Activated CD4-positive, alpha-beta memory T cell treated with anti-CD3 and anti-CD28 coated beads, Interleukin-2, amount 10 ng/mL, durations not matched to agents 7 days and 5 days (primary cell): ENCODE results near the gene PCNX1. TPM values are rescaled to one million over a fixed set of nuclear protein-coding genes. Genes with fewer than 3 reads are reported as not detected.

Experiments
- CTCF ChIA-PET: fragments of 350-600 bp; sonication (Branson Sonifier 250); formaldehyde crosslinking; loops from one replicate; lab custom pipeline; 2021; ENCODE audit warnings: antibody characterized with exemption, inconsistent platforms; lab: Charles Lee
- POLR2A ChIA-PET: fragments of 350-600 bp; sonication (Branson Sonifier 250); formaldehyde crosslinking; loops from one replicate; lab custom pipeline; 2021; ENCODE audit warnings: antibody characterized with exemption; lab: Charles Lee
- DNase-seq: peaks from one replicate; pipeline ENCODE4 v3.0.0-alpha.2; 2020
- H3K27ac Mint-ChIP-seq: one replicate; pipeline ENCODE4 v1.8.0; 2021; ENCODE audit warnings: mild to moderate bottlenecking, mixed read lengths
- H3K27me3 Mint-ChIP-seq: one replicate; pipeline ENCODE4 v1.8.0; 2021; ENCODE audit warnings: mixed read lengths
- H3K36me3 Mint-ChIP-seq: one replicate; pipeline ENCODE4 v1.8.0; 2021; ENCODE audit warnings: low read depth, mixed read lengths
- H3K4me1 Mint-ChIP-seq: one replicate; pipeline ENCODE4 v1.8.0; 2021; ENCODE audit warnings: mixed read lengths
- H3K4me3 Mint-ChIP-seq: one replicate; pipeline ENCODE4 v1.8.0; 2021; ENCODE audit warnings: mild to moderate bottlenecking, mixed read lengths
- H3K9me3 Mint-ChIP-seq: one replicate; pipeline ENCODE4 v1.8.0; 2021; ENCODE audit warnings: mixed read lengths
- total RNA-seq, 2 experiments: library from RNA; stranded (reverse); gene quantifications; one replicate each; pipeline ENCODE4 v1.2.3, GENCODE V29; 2021

PCNX1 gene
- total RNA-seq, 2 experiments from 2014 or later: 56.9 to 60.4 TPM

- Mint-ChIP-seq H3K4me1 (peaks cover 51% of the 10 kb centered on the region), H3K9me3 (no peaks in the 10 kb centered on the region), H3K4me3 (no peak overlapping the region), H3K27ac (no peak overlapping the region), H3K27me3 (peaks cover 8% of the 10 kb centered on the region), H3K36me3 (peaks cover 9% of the 10 kb centered on the region)
- ChIA-PET CTCF (interaction anchor here (1.2 to 8.2 kb wide), 6 partner anchors 8 to 86 kb away, joined by 3 to 166 read pairs (median 22); no protein-coding TSS in a partner anchor), POLR2A (interaction anchor here (2.0 to 6.1 kb wide), 4 partner anchors 11 to 86 kb away, joined by 5 to 91 read pairs (median 44); no protein-coding TSS in a partner anchor)
- DNase-seq: no peak
These were observed 2.9 kb upstream of the PCNX1 start for GRCh38 chr14:70904373-70904772.

DNA sequence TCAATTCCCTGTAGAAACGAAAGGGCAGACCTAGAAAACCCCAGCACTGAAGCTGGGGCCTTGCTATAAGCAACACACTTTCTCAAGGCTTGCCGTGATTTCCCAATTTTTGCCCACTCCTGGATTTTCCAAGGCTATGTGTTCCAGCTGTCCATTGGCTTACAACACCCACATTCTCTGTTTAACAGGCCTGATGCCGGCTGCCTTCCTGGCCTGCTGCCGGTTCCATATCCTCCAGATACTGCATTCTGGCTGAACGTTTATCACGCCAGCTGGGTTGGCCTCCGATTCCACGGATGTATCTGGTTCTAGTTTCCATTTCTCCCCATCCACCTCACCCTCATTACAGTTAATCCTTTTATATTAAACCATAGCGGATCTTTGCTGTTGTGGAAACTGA lies 2.0 kb upstream of the PCNX1 start:
- CTCF ChIA-PET: interaction anchor here (0.9 to 8.2 kb wide), 14 partner anchors 9 to 87 kb away, joined by 3 to 166 read pairs (median 14); no protein-coding TSS in a partner anchor
- POLR2A ChIA-PET: interaction anchor here (1.0 to 6.1 kb wide), 5 partner anchors 12 to 95 kb away, joined by 3 to 91 read pairs (median 26); no protein-coding TSS in a partner anchor
- Mint-ChIP-seq H3K36me3 (peaks cover 14% of the 10 kb centered on the region), H3K4me3 (no peak overlapping the region), H3K27me3 (peaks cover 8% of the 10 kb centered on the region), H3K4me1 (peaks cover 58% of the 10 kb centered on the region), H3K27ac (no peak overlapping the region), H3K9me3 (no peaks in the 10 kb centered on the region)
- no peak for DNase-seq

DNA sequence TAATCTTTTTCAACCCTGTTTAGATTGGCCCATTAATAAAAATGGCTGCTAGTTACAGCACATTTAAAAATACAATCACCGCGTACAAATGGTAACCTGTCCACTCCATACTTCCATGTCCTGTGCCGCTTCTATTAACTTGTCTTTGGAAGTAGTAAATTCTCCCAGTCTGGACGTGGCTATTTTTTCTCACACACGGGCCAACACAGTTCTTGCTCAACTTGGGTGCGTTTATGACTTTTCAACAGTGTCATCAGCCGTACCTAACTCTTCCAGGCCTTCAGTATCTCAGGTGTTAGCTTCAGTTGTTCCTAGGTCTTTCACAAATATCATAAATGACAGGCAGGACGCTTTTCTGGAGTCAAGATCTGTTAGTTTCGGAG lies 475 bp upstream of the PCNX1 start:
- H3K27me3 Mint-ChIP-seq: peaks cover 8% of the 10 kb centered on the region
- POLR2A ChIA-PET: interaction anchor here (1.0 to 6.1 kb wide), 26 partner anchors 8 to 1140 kb away, joined by 3 to 91 read pairs (median 6); partner anchors contain the start of genes MAP3K9 and SRSF5
- CTCF ChIA-PET: interaction anchor here (0.8 to 8.2 kb wide), 38 partner anchors 8 to 1532 kb away, joined by 3 to 166 read pairs (median 8); partner anchors contain the start of genes COX16 and MAP3K9
- peaks cover 61% of the 10 kb centered on the region for H3K4me1 Mint-ChIP-seq
- DNase-seq: no peak
- H3K4me3 Mint-ChIP-seq: peak overlapping the region; percentile 81
- H3K27ac Mint-ChIP-seq: peak overlapping the region; percentile 86
- H3K36me3 Mint-ChIP-seq: peaks cover 23% of the 10 kb centered on the region
- H3K9me3 Mint-ChIP-seq: no peaks in the 10 kb centered on the region

DNA sequence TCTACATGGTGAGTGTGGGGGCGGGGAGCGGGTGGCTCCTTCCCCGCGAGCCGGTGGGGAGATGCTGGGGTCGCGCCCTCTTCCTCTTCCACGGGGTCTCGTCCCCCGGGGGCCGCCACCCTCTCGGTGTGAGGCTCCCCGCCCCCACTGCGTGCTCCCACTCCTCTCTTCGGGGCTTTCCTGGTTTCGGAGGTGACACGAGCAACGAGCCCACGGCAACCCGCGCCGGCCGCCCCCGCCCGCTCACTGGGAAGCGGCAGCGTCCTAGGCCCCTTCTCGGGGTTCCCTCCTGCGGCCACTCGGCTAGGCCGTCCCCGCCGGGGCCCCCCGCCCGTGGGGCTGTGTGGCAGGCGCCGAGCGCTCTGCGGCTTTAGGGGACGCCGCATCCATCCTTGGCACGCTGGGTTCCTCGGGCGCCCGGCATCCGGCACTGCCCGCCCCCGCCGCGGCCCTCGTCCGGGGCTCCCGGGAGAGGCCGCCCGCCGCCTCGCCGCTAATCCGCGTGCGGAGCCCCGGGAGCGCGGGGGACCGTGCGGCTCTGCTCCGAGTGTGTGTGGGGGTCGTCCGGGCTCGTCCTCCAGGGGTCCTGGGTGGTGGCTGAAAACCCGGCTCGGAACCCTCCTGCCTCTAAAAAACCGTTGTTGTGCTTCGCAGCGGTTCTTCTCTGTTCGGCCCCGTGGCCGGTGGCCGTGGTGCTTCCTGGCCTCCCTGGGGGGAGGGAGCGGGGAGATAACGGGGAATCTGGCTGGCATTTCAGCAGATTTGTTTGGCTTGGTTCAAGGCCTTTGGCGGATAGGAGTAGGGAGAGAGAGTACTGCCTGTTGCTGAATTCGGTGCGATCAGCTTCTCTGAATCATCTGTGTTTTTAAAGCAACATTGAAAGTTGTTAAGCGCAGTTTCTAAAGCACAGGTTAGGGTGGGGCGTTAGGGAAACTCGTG lies 1.0 kb downstream of the PCNX1 start:
- POLR2A ChIA-PET: interaction anchor here (0.7 to 6.1 kb wide), 34 partner anchors 10 to 1141 kb away, joined by 3 to 91 read pairs (median 6); partner anchors contain the start of genes MAP3K9 and SRSF5
- CTCF ChIA-PET: interaction anchor here (0.7 to 8.2 kb wide), 35 partner anchors 10 to 1531 kb away, joined by 3 to 166 read pairs (median 10); partner anchors contain the start of genes COX16 and MAP3K9
- Mint-ChIP-seq H3K36me3 (peaks cover 30% of the 10 kb centered on the region), H3K27ac (peak overlapping the region; percentile 96), H3K27me3 (peaks cover 8% of the 10 kb centered on the region), H3K4me1 (peaks cover 61% of the 10 kb centered on the region), H3K4me3 (peak overlapping the region; percentile 97), H3K9me3 (no peaks in the 10 kb centered on the region)
- DNase-seq: peak; percentile 62

- peak overlapping the region; percentile 96 for H3K27ac Mint-ChIP-seq
- CTCF ChIA-PET: interaction anchor here (0.7 to 1.8 kb wide), 3 partner anchors 11 to 63 kb away, joined by 3 to 7 read pairs (median 3); no protein-coding TSS in a partner anchor
- peak overlapping the region; percentile 97 for H3K4me3 Mint-ChIP-seq
- peaks cover 54% of the 10 kb centered on the region for H3K4me1 Mint-ChIP-seq
- POLR2A ChIA-PET: interaction anchor here (0.7 to 6.1 kb wide), 13 partner anchors 9 to 101 kb away, joined by 3 to 62 read pairs (median 5); no protein-coding TSS in a partner anchor
- peaks cover under 1% of the 10 kb centered on the region for H3K27me3 Mint-ChIP-seq
- no peak for DNase-seq
- peaks cover 30% of the 10 kb centered on the region for H3K36me3 Mint-ChIP-seq
- H3K9me3 Mint-ChIP-seq: no peaks in the 10 kb centered on the region
These were observed 1.8 kb downstream of the PCNX1 start for GRCh38 chr14:70908935-70909641.

GRCh38 chr14:70909733-70910614 lies 2.7 kb downstream of the PCNX1 start:
- POLR2A ChIA-PET: interaction anchor here (1.1 to 2.6 kb wide), 3 partner anchors 9 to 24 kb away, joined by 4 to 16 read pairs (median 13); no protein-coding TSS in a partner anchor

DNA sequence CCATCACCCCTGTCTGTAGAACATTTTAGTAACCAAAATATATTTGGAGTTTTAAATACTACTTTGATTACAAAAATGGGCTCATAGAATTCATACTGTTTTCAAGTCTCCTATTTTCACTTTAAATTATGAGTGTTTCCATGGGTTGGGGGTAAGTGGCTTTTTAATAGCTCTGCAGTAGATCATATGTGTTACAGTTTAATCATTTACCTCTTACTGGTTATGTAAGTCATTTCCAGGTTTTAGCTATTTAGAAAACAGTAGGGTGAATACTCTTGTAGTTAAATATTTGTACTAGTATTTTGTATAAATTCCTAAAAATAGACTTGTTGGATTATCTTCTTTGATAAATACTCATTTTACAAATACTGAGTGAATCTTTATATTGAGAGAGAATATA lies 8.2 kb downstream of the PCNX1 start:
- CTCF ChIA-PET: interaction anchor here (0.8 to 1.2 kb wide), 2 partner anchors 8 to 81 kb away, joined by 3 to 5 read pairs; partner anchors contain the start of gene PCNX1

More at GRCh38 chr14:70909733-70910614, 2.7 kb downstream of the PCNX1 start:
- H3K27ac Mint-ChIP-seq: peak overlapping the region; percentile 96
- no peak for DNase-seq
- H3K27me3 Mint-ChIP-seq: no peaks in the 10 kb centered on the region
- H3K36me3 Mint-ChIP-seq: peaks cover 30% of the 10 kb centered on the region
- peaks cover 54% of the 10 kb centered on the region for H3K4me1 Mint-ChIP-seq
- H3K4me3 Mint-ChIP-seq: peak overlapping the region; percentile 97
- H3K9me3 Mint-ChIP-seq: no peaks in the 10 kb centered on the region
- CTCF ChIA-PET: interaction anchor here (1.2 to 1.8 kb wide), 2 partner anchors 45 to 63 kb away, joined by 3 to 7 read pairs; no protein-coding TSS in a partner anchor

DNA sequence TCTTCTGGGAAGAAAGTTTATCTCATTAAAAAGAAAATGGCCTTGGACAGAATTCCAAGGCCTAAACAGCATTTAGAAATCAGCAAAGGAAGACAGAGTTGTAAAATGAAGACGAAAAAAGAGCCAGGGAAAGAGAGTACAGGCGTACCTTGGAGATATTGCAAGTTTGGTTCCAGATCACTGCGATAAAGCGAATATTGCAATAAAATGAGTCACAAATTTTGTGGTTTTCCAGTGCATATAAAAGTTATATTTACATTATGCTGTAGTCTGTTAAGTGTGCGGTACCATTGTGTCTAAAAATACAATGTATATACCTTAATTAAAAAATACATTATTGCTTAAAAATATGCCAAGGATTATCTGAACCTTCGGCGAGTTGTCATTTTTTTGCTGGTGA lies 9.0 kb downstream of the PCNX1 start:
- ChIA-PET CTCF (interaction anchor here (5.6 kb wide), 1 partner anchor 10 kb away, joined by 38 read pairs; the partner anchor contains the start of gene PCNX1), POLR2A (no interaction called here)
- Mint-ChIP-seq H3K27me3 (no peaks in the 10 kb centered on the region), H3K4me1 (peaks cover 66% of the 10 kb centered on the region), H3K9me3 (peaks cover 6% of the 10 kb centered on the region), H3K4me3 (no peak overlapping the region), H3K36me3 (peaks cover 33% of the 10 kb centered on the region), H3K27ac (no peak overlapping the region)
- DNase-seq: no peak

More for the DNA sequence above, 8.2 kb downstream of the PCNX1 start:
- no peak for DNase-seq
- Mint-ChIP-seq H3K27ac (no peak overlapping the region), H3K27me3 (no peaks in the 10 kb centered on the region), H3K4me3 (no peak overlapping the region), H3K9me3 (peaks cover 6% of the 10 kb centered on the region), H3K36me3 (peaks cover 36% of the 10 kb centered on the region), H3K4me1 (peaks cover 66% of the 10 kb centered on the region)
- POLR2A ChIA-PET: interaction anchor here (1.1 to 1.6 kb wide), 2 partner anchors 28 to 31 kb away, joined by 4 to 5 read pairs; no protein-coding TSS in a partner anchor

DNA sequence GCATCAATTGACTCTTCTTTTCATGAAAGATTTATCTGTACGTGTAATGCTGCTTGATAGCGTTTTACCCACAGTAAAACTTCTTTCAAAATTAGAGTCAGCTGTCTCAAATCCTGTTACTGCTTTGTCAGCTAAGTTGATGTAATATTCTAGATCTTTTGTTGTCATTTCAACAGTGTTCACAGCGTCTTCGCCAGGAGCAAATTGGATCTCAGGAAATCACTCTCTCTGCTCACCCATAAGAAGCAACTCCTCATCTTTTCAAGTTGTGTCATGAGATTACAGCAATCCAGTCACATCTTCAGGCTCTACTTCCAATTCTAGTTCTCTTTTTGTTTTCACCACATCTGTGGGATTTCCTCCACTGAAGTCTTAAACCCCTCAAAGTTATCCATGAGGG lies 9.5 kb downstream of the PCNX1 start:
- H3K4me3 Mint-ChIP-seq: no peak overlapping the region
- no peak for DNase-seq
- no peaks in the 10 kb centered on the region for H3K27me3 Mint-ChIP-seq
- ChIA-PET POLR2A (interaction anchor here (3.5 kb wide), 1 partner anchor 8 kb away, joined by 13 read pairs; no protein-coding TSS in a partner anchor), CTCF (interaction anchor here (1.6 to 5.6 kb wide), 2 partner anchors 10 to 94 kb away, joined by 5 to 38 read pairs; partner anchors contain the start of gene PCNX1)
- H3K9me3 Mint-ChIP-seq: peaks cover 6% of the 10 kb centered on the region
- H3K36me3 Mint-ChIP-seq: peaks cover 28% of the 10 kb centered on the region
- H3K4me1 Mint-ChIP-seq: peaks cover 67% of the 10 kb centered on the region
- no peak overlapping the region for H3K27ac Mint-ChIP-seq

DNA sequence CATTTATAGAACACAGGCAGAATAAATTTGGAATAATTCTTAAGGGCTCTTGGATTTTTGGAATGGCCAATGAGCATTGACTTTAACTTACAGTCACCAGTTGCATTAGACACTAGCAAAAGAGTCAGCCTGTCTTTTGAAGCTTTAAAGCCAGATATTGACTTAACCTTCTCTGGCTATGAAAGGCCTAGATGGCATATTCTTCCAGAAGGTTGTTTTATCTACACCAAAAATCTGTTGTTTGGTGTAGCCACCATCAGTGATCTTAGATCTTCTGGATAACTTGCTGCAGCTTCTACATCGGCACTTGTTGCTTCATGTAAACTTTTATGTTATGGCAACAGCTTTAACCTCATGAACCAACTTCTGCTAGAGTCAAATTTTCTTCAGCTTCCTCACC lies 10.4 kb downstream of the PCNX1 start:
- DNase-seq: no peak
- no peaks in the 10 kb centered on the region for H3K27me3 Mint-ChIP-seq
- ChIA-PET POLR2A (interaction anchor here (1.0 to 3.5 kb wide), 4 partner anchors 9 to 32 kb away, joined by 3 to 13 read pairs (median 6); no protein-coding TSS in a partner anchor), CTCF (interaction anchor here (1.1 to 5.6 kb wide), 5 partner anchors 11 to 94 kb away, joined by 3 to 38 read pairs (median 4); partner anchors contain the start of gene PCNX1)
- H3K9me3 Mint-ChIP-seq: peaks cover 6% of the 10 kb centered on the region
- H3K36me3 Mint-ChIP-seq: peaks cover 24% of the 10 kb centered on the region
- H3K27ac Mint-ChIP-seq: peak overlapping the region; percentile 11
- H3K4me3 Mint-ChIP-seq: no peak overlapping the region
- peaks cover 69% of the 10 kb centered on the region for H3K4me1 Mint-ChIP-seq

DNA sequence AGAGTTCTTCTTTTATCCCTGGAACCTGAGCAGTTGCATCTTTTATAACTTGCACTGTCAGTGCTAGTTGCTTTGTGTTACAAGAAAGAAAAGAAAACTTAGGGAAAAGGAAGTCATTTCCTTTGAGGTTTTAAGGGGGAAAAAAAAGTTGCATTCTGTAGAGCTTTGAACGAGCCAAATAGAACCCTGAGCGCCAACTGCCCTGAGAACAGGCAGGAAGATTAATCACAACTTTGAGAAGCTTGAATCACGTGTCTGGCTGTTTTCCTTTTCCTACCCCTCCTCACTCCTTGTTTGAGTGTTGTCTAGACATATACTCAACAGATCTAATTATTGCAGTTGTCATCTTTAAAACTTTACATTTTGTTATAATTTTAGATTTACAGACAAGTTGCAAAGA lies 12.5 kb downstream of the PCNX1 start:
- CTCF ChIA-PET: interaction anchor here (1.1 to 5.6 kb wide), 3 partner anchors 11 to 14 kb away, joined by 3 to 38 read pairs (median 4); partner anchors contain the start of gene PCNX1
- Mint-ChIP-seq H3K4me1 (peaks cover 83% of the 10 kb centered on the region), H3K27ac (peak overlapping the region; percentile 74), H3K36me3 (peaks cover 21% of the 10 kb centered on the region), H3K9me3 (peaks cover 6% of the 10 kb centered on the region), H3K4me3 (no peak overlapping the region), H3K27me3 (no peaks in the 10 kb centered on the region)
- POLR2A ChIA-PET: interaction anchor here (0.8 to 3.5 kb wide), 6 partner anchors 10 to 48 kb away, joined by 3 to 13 read pairs (median 4); partner anchors contain the start of gene PCNX1
- no peak for DNase-seq
